Measurements from ENCODE around the gene LBX2. TPM values are rescaled to one million over a fixed set of nuclear protein-coding genes. Genes with fewer than 3 reads are reported as not detected.
A peak's percentile ranks its signal among the peaks of the same experiment; 100 is the strongest.

Gene LBX2
- polyA plus RNA-seq (ENCODE audit: insufficient read length in 4 of 4): 1 to 10 TPM; 1.9 to 4.0 (median 3.2) TPM

GRCh38 chr2:74499267-74499939 lies at the start of gene LBX2:
Gene LBX2, minus strand, starts transcription at chr2:74499603. Its CDS starts 66 bp downstream, at chr2:74499537.
- no peak for DNase-seq (ENCODE audit: low read depth in 4 of 4, low spot score in 3 of 4)

- DNase-seq (ENCODE audit: low read depth in 4 of 4, low spot score in 3 of 4): no peak
Measured at GRCh38 chr2:74548285-74548899, 49.0 kb upstream of the LBX2 start.

GRCh38 chr2:74546004-74546403 lies 46.6 kb upstream of the LBX2 start:
- DNase-seq (ENCODE audit: low read depth in 4 of 4, low spot score in 3 of 4): no peak

GRCh38 chr2:74544634-74545033 lies 45.2 kb upstream of the LBX2 start:
- no peak for DNase-seq (ENCODE audit: low read depth in 4 of 4, low spot score in 3 of 4)

GRCh38 chr2:74542978-74543377 lies 43.6 kb upstream of the LBX2 start:
- no peak for DNase-seq (ENCODE audit: low read depth in 4 of 4, low spot score in 3 of 4)

GRCh38 chr2:74540291-74540690 lies 40.9 kb upstream of the LBX2 start:
- DNase-seq (ENCODE audit: low read depth in 4 of 4, low spot score in 3 of 4): no peak

GRCh38 chr2:74538881-74539339 lies 39.5 kb upstream of the LBX2 start:
- DNase-seq (ENCODE audit: low read depth in 4 of 4, low spot score in 3 of 4): no peak

- no peak for DNase-seq (ENCODE audit: low read depth in 4 of 4, low spot score in 3 of 4)
Measured at GRCh38 chr2:74537140-74537539, 37.7 kb upstream of the LBX2 start.

GRCh38 chr2:74536166-74536950 lies 37.0 kb upstream of the LBX2 start:
- no peak for DNase-seq (ENCODE audit: low read depth in 4 of 4, low spot score in 3 of 4)

- no peak for DNase-seq (ENCODE audit: low read depth in 4 of 4, low spot score in 3 of 4)
Measured at GRCh38 chr2:74535440-74535965, 36.1 kb upstream of the LBX2 start.

GRCh38 chr2:74534411-74534810 lies 35.0 kb upstream of the LBX2 start:
- DNase-seq (ENCODE audit: low read depth in 4 of 4, low spot score in 3 of 4): no peak

GRCh38 chr2:74533464-74533863 lies 34.1 kb upstream of the LBX2 start:
- DNase-seq (ENCODE audit: low read depth in 4 of 4, low spot score in 3 of 4): no peak

- DNase-seq (ENCODE audit: low read depth in 4 of 4, low spot score in 3 of 4): no peak
Measured at GRCh38 chr2:74532222-74532621, 32.8 kb upstream of the LBX2 start.

GRCh38 chr2:74531666-74532065 lies 32.3 kb upstream of the LBX2 start:
- DNase-seq (ENCODE audit: low read depth in 4 of 4, low spot score in 3 of 4): no peak

- DNase-seq (ENCODE audit: low read depth in 4 of 4, low spot score in 3 of 4): no peak
Measured at GRCh38 chr2:74530239-74531187, 31.1 kb upstream of the LBX2 start.

- DNase-seq (ENCODE audit: low read depth in 4 of 4, low spot score in 3 of 4): peak; percentile 93 to 98 (median 97)
Measured at GRCh38 chr2:74529357-74530238, 30.2 kb upstream of the LBX2 start, which contains the start of the genes AUP1 and HTRA2. Gene AUP1, minus strand, starts transcription at chr2:74529706. Its CDS starts 77 bp downstream, at chr2:74529629. Gene HTRA2, plus strand, starts transcription at chr2:74529933. Its CDS starts 74 bp downstream, at chr2:74530007.

- DNase-seq (ENCODE audit: low read depth in 4 of 4, low spot score in 3 of 4): no peak
Measured at GRCh38 chr2:74528600-74529356, 29.4 kb upstream of the LBX2 start.

- no peak for DNase-seq (ENCODE audit: low read depth in 4 of 4, low spot score in 3 of 4)
Measured at GRCh38 chr2:74527741-74528140, 28.3 kb upstream of the LBX2 start.
